HepG2 (cell line): ENCODE data around the gene TMBIM1. TPM values are rescaled to one million over a fixed set of nuclear protein-coding genes. Genes with fewer than 3 reads are reported as not detected.

ENCODE experiments used
- ARHGAP35 ChIP-seq: sonication (generic); formaldehyde crosslinking; IDR thresholded peaks from 2 replicates; pipeline ENCODE4 v1.9.0; 2022; ENCODE audit warnings: mild to moderate bottlenecking, inconsistent platforms, moderate library complexity, missing genetic modification reagents, borderline replicate concordance
- BRD4 ChIP-seq: sonication (generic); formaldehyde crosslinking; IDR thresholded peaks from 2 replicates; pipeline ENCODE4 v1.4.0; 2020; ENCODE audit warnings: missing genetic modification reagents
- DNMT3B ChIP-seq: conservative IDR thresholded peaks from 2 replicates; pipeline ENCODE4 v1.6.1; 2016; ENCODE audit warnings: missing biosample characterization, control low read depth
- ERF ChIP-seq: IDR thresholded peaks from 2 replicates; pipeline ENCODE4 v1.6.1; 2018; ENCODE audit warnings: missing biosample characterization, missing genetic modification reagents
- GABPB1 ChIP-seq: IDR thresholded peaks from 2 replicates; pipeline ENCODE4 v1.6.1; 2016; ENCODE audit warnings: mild to moderate bottlenecking, missing genetic modification reagents, moderate library complexity, missing compliant biosample characterization
- GZF1 ChIP-seq: sonication (generic); formaldehyde crosslinking; IDR thresholded peaks from 2 replicates; pipeline ENCODE4 v1.5.1; 2020; ENCODE audit warnings: mild to moderate bottlenecking, missing genetic modification reagents
- HOXA7 ChIP-seq: sonication (generic); formaldehyde crosslinking; IDR thresholded peaks from 2 replicates; pipeline ENCODE4 v1.8.1; 2022; ENCODE audit warnings: mild to moderate bottlenecking, missing genetic modification reagents, moderate library complexity
- ISL2 ChIP-seq: sonication (generic); formaldehyde crosslinking; IDR thresholded peaks from 2 replicates; pipeline ENCODE4 v1.5.0; 2020; ENCODE audit warnings: missing genetic modification reagents
- KLF6 ChIP-seq: IDR thresholded peaks from 2 replicates; pipeline ENCODE4 v1.8.0; 2016; ENCODE audit warnings: missing biosample characterization, missing genetic modification reagents
- KMT2A ChIP-seq: sonication (generic); formaldehyde crosslinking; IDR thresholded peaks from 2 replicates; pipeline ENCODE4 v1.4.0; 2020; ENCODE audit warnings: missing genetic modification reagents
- MEIS2 ChIP-seq: sonication (generic); formaldehyde crosslinking; IDR thresholded peaks from 2 replicates; pipeline ENCODE4 v1.9.0; 2021; ENCODE audit warnings: mild to moderate bottlenecking, missing genetic modification reagents
- RBFOX2 ChIP-seq: fragments of 200-400 bp; formaldehyde crosslinking; IDR thresholded peaks from 2 replicates; pipeline ENCODE4 v1.6.1; 2017; ENCODE audit warnings: low read depth, mild to moderate bottlenecking, low read length
- RORA ChIP-seq: sonication (generic); formaldehyde crosslinking; IDR thresholded peaks from 2 replicates; pipeline ENCODE4 v1.5.0; 2020; ENCODE audit warnings: mild to moderate bottlenecking, missing genetic modification reagents, moderate library complexity
- SALL2 ChIP-seq: sonication (generic); formaldehyde crosslinking; IDR thresholded peaks from 2 replicates; pipeline ENCODE4 v1.8.1; 2023; ENCODE audit warnings: mild to moderate bottlenecking, missing genetic modification reagents, inconsistent platforms
- TGIF2 ChIP-seq: IDR thresholded peaks from 2 replicates; pipeline ENCODE4 v1.6.1; 2016; ENCODE audit warnings: control low read depth, missing compliant biosample characterization
- YEATS2 ChIP-seq: sonication (generic); formaldehyde crosslinking; IDR thresholded peaks from 2 replicates; pipeline ENCODE4 v1.4.0; 2020; ENCODE audit warnings: missing genetic modification reagents, borderline replicate concordance
- ZFP90 ChIP-seq: sonication (generic); formaldehyde crosslinking; IDR thresholded peaks from 2 replicates; pipeline ENCODE4 v1.8.0; 2022; ENCODE audit warnings: missing genetic modification reagents, mild to moderate bottlenecking, inconsistent platforms, borderline replicate concordance
- ZNF282 ChIP-seq: fragments of 450-650 bp; IDR thresholded peaks from 2 replicates; pipeline ENCODE4 v1.6.1; 2018; ENCODE audit not compliant: partially characterized antibody
- ZNF34 ChIP-seq: sonication (generic); formaldehyde crosslinking; IDR thresholded peaks from 2 replicates; pipeline ENCODE4 v1.4.0; 2020; ENCODE audit warnings: mild to moderate bottlenecking, missing genetic modification reagents, borderline replicate concordance
- ZNF577 ChIP-seq: sonication (generic); formaldehyde crosslinking; IDR thresholded peaks from 2 replicates; pipeline ENCODE4 v1.4.0; 2020; ENCODE audit warnings: mild to moderate bottlenecking, low read depth, missing genetic modification reagents, borderline replicate concordance
- ZNF589 ChIP-seq: sonication (generic); formaldehyde crosslinking; conservative IDR thresholded peaks from 2 replicates; pipeline ENCODE4 v1.8.0; 2022; ENCODE audit warnings: mild to moderate bottlenecking, moderate library complexity, missing genetic modification reagents
- ZNF7 ChIP-seq: IDR thresholded peaks from 2 replicates; pipeline ENCODE4 v1.6.1; 2016; ENCODE audit warnings: missing biosample characterization, missing genetic modification reagents
- ZSCAN22 ChIP-seq: sonication (generic); formaldehyde crosslinking; IDR thresholded peaks from 2 replicates; pipeline ENCODE4 v1.4.0; 2020; ENCODE audit warnings: mild to moderate bottlenecking, missing genetic modification reagents
- polyA plus RNA-seq, 8 experiments: library from polyadenylated mRNA; depleted of rRNA in 3 of 8; stranded (reverse) in 7 of 8; unstranded in 1 of 8; fragments of >200 nt; fragmentation: Illumina TruSeq in 4 of 8; extraction: Trizol in 4 of 8; gene quantifications; 2 replicates each; pipeline versions ENCODE4 v1.2.1 to v1.2.3, GENCODE V29; 2011 to 2016; ENCODE audit warnings: low read depth in 4 of 8, missing spikeins in 1 of 8, mixed read lengths in 1 of 8; ENCODE audit not compliant: insufficient read depth in 1 of 8
- total RNA-seq, 5 experiments: library from RNA; depleted of rRNA; stranded (reverse); fragments of >200 nt; fragmentation: Illumina TruSeq; extraction: Trizol; gene quantifications; 2 replicates each; pipeline ENCODE4 v1.2.3, GENCODE V29; 2016; ENCODE audit warnings: low read depth in 1 of 5
- TF ChIP-seq, protein P1 (sequence below): IDR thresholded peaks from 2 replicates; pipeline ENCODE4 v1.6.1; 2016; ENCODE audit warnings: mild to moderate bottlenecking, missing biosample characterization, missing genetic modification reagents
- TF ChIP-seq, protein P2 (sequence below), 2 experiments: sonication (generic) in 1 of 2; formaldehyde crosslinking in 1 of 2; IDR thresholded peaks; 2 replicates each; pipeline versions ENCODE4 v1.5.1 to v1.6.1; 2011 to 2020; ENCODE audit warnings: borderline replicate concordance in 1 of 2, low read depth in 1 of 2, low read length in 1 of 2, mild to moderate bottlenecking in 1 of 2, missing genetic modification reagents in 1 of 2, moderate library complexity in 1 of 2
- TF ChIP-seq, protein P3 (sequence below): sonication (generic); formaldehyde crosslinking; IDR thresholded peaks from 2 replicates; pipeline ENCODE4 v1.5.0; 2020; ENCODE audit warnings: missing genetic modification reagents, mild to moderate bottlenecking, borderline replicate concordance
- TF ChIP-seq, protein P4 (sequence below): IDR thresholded peaks from 2 replicates; pipeline ENCODE4 v1.6.1; 2012; ENCODE audit warnings: inconsistent platforms

TMBIM1 gene
- total and polyA plus RNA-seq, 2 of the 13 experiments (the other 11 are each of a cell fraction or from before 2014, with no cell fraction given), result 127 to 139 TPM

DNA sequence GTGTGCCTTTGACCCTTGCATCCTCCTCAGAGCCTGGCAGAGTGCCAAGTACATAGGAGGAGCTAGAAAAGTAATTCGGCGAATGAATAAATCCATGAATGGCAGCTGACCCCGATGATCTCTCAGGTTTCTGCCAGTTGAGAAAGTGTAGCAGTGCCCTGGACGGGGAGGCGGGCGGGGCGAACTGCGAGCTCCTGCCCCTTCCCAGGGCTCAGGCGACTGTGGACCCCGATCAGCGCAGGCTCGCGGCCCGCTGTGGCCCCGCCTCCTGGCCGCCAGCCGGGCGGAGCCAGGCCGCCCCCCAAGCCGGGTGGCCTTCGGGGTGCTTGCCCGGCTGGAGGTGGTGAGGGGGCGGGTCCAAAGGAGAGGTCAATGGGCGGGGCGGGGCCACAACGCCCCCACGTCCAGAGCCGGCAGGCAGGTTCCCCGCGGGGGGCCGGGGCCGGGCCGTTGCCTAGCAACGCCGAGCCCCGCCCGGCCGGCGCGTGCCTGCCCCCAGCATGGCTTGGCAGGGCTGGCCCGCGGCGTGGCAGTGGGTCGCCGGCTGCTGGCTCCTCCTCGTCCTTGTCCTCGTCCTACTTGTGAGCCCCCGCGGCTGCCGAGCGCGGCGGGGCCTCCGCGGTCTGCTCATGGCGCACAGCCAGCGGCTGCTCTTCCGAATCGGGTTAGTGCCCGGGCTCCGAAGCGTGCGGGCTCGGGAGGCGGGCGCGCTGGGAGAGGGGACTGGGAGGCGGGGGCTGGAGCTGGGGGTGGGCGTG is 30.6 kb upstream of the TMBIM1 start (continued):
- TF ChIP-seq, protein P1, sequence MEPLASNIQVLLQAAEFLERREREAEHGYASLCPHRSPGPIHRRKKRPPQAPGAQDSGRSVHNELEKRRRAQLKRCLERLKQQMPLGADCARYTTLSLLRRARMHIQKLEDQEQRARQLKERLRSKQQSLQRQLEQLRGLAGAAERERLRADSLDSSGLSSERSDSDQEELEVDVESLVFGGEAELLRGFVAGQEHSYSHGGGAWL (CRISPR knock-in tag), result peak; percentile 59
- no peak for TF ChIP-seq RORA
- TF ChIP-seq, protein P2, sequence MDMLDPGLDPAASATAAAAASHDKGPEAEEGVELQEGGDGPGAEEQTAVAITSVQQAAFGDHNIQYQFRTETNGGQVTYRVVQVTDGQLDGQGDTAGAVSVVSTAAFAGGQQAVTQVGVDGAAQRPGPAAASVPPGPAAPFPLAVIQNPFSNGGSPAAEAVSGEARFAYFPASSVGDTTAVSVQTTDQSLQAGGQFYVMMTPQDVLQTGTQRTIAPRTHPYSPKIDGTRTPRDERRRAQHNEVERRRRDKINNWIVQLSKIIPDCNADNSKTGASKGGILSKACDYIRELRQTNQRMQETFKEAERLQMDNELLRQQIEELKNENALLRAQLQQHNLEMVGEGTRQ (IDR thresholded peaks at IDR 0.05; ENCODE audit: low read depth, low read length), result no peak
- TF ChIP-seq, protein P2 (CRISPR knock-in tag; IDR thresholded peaks at IDR 0.05; ENCODE audit: borderline replicate concordance), result no peak
- no peak for TF ChIP-seq ZSCAN22 (CRISPR knock-in tag)
- no peak; the same call in 1 of the 2 replicates for TF ChIP-seq SALL2
- TF ChIP-seq ZFP90, result no peak; the same call in 1 of the 2 replicates
- no peak for TF ChIP-seq BRD4
- no peak for TF ChIP-seq DNMT3B (CRISPR knock-in tag)
- no peak for TF ChIP-seq HOXA7
- TF ChIP-seq ZNF282, result no peak
- no peak for TF ChIP-seq ZNF34 (CRISPR knock-in tag)
- no peak for TF ChIP-seq ZNF589 (CRISPR knock-in tag)
- TF ChIP-seq GABPB1 (CRISPR knock-in tag), result peak; percentile 65; the same call in 1 of the 2 replicates
- TF ChIP-seq YEATS2 (CRISPR knock-in tag), result peak; percentile 58; the same call in 1 of the 2 replicates
- TF ChIP-seq GZF1, result no peak
- TF ChIP-seq ISL2 (CRISPR knock-in tag), result peak; percentile 18; the same call in 1 of the 2 replicates
- no peak for TF ChIP-seq ZNF577 (CRISPR knock-in tag)
- TF ChIP-seq RBFOX2, result peak; percentile 90
- TF ChIP-seq, protein P3, sequence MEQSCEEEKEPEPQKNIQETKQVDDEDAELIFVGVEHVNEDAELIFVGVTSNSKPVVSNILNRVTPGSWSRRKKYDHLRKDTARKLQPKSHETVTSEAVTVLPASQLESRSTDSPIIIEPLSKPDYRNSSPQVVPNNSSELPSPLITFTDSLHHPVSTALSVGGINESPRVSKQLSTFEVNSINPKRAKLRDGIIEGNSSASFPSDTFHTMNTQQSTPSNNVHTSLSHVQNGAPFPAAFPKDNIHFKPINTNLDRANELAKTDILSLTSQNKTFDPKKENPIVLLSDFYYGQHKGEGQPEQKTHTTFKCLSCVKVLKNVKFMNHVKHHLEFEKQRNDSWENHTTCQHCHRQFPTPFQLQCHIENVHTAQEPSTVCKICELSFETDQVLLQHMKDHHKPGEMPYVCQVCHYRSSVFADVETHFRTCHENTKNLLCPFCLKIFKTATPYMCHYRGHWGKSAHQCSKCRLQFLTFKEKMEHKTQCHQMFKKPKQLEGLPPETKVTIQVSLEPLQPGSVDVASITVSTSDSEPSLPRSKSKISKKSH (CRISPR knock-in tag), result no peak; the same call in 1 of the 2 replicates
- no peak for TF ChIP-seq KLF6 (CRISPR knock-in tag)
- TF ChIP-seq ERF, result peak; percentile 44; the same call in 1 of the 2 replicates
- no peak for TF ChIP-seq MEIS2 (CRISPR knock-in tag)
- TF ChIP-seq ARHGAP35, result no peak
- TF ChIP-seq, protein P4, sequence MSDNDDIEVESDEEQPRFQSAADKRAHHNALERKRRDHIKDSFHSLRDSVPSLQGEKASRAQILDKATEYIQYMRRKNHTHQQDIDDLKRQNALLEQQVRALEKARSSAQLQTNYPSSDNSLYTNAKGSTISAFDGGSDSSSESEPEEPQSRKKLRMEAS, result peak; percentile 81
- TF ChIP-seq TGIF2 (CRISPR knock-in tag), result 0 out of 2 replicates have a peak, but pooled peaks have one; percentile 34
- TF ChIP-seq ZNF7 (CRISPR knock-in tag), result no peak
- no peak for TF ChIP-seq KMT2A
